NCI-H2107 treated with DMSO at 0.1 percent for 48 hours (cell line): ENCODE measurements around the gene KCNAB2.

Experiments
- DNase-seq: peaks from one replicate; lab custom pipeline; 2025; ENCODE audit not compliant: unreplicated experiment; lab: John Stamatoyannopoulos, UW

KCNAB2 gene

DNA sequence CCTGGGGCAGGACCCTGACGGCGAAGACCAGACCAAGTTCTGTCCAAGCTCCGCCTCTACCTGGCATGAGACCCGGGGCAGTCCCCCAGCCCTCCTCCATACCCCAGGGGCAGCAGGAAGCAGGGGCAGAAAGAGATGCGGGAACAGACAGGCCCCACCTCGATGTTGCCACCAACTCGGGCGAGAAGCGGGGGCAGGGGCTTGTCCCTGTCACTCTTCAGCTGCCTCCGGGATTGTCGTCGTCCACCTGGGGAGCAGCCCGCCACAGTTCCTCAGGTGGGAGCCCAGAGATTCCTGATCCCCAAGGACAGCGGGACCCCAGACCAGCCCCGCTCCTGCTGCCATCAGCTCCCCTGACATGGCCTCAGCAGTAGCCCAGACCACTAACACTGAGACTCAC, 79.7 kb downstream of the KCNAB2 start:
- DNase-seq = no peak

DNA sequence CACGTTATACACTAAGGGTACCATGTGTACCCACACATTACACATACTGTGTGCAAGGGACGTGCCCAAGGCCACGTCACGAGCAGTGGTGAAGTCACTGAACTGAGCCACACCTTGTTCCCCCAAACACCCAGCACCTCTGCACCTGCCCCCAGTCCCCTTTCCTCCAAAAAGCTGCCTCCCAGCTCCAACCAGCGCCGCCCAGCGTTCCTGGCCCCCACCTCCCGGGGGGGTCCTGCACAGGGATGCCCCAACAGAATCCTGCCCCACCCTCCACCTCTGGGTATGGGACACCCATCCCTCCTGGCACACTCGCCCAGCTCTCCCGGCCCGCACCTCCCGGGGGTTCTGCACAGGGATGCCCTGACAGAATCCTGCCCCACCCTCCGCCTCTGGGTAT, 80.3 kb downstream of the KCNAB2 start:
- no peak for DNase-seq

DNA sequence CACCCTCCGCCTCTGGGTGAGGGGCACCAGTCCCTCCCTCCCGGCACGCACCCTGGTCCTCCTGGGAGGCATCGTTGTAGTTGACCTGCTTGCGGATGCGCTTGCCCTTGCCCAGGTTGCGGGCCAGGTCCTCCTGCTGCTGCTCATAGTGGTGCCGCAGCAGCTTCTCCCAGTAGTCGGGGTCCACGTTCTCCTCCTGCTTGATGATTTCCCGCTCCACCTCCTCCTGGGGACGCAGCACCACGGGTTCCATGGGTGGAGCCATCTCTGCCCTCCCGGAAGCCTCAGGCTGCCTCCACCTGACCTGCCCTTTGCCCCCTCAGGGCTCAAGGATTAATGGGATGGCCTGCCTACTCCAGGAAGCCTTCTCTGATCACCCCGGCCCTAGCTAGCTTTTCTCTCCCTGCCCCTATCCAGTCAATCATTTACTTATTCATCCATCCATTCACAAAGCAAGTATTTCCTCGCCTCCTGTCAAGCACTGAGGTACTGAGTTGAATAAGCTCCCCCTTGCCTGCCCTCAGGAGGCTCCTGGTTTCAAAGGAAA, 80.9 kb downstream of the KCNAB2 start:
- DNase-seq = no peak

DNA sequence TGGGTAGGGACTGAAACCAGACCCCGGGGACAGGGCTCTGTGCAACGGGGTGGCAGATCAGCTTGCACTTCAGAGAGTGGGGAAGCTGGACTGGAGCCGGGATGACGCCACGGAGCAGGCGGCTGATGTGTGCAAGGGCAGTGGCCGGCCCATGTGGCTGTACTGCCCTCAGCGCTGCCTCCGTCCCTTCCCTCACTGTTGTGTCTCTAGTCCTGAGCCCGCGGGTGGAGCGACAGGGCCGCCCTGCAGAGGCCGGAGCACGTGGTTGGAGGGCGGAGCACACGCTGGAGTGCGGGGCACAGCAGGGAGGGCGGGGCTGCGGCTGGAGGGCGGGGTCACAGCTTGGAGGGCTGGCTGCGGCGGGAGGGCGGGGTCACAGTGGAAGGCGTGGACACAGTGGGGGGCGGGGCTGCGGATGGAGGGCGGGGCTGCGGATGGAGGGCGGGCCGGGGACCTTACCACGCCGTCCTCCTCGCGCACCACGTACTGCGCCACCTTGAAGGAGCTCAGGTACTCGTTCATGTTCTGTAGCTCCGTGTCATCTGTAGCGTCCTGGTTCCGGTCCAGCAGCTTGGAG, 82.0 kb downstream of the KCNAB2 start:
- DNase-seq = no peak

DNA sequence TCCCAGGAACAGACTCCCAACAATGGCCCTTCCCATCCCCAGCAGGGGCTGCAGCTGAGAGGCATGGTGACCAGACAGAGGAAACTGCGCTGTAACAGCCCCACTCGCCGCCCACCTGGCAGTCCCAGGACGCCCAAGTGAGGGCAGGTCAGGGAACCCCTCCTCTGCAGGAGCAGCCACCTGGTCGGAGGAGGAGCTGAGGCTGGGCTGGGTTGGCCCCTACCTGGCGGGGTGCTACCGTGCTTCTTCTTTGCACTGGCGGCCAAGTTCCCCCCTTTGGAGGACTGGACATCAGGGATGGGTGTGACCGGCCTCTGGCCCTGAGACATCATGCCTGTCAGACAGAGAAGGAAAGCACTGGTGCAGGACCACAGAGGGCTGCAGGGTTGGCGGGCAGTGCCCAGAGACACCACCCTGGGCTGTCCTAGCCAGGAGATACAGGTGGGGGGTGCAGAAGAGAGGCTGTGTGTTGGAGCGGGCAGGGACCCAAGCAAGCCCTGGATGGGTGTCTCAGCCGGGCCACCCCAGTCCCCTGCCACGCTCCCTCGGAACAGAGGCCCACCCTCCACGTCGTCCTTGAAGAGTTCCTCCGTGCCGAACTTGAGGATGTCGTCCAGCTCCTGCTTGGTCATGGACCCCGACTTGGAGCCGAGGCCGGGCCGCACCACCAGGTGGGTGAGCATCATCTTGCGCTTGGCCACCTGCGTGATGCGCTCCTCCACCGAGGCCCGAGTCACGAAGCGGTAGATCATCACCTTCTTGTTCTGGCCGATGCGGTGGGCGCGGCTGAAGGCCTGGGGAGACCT, 82.8 kb downstream of the KCNAB2 start:
- DNase-seq = no peak

GRCh38 chr1:6129313-6129712, 83.6 kb downstream of the KCNAB2 start:
- DNase-seq = no peak

DNA sequence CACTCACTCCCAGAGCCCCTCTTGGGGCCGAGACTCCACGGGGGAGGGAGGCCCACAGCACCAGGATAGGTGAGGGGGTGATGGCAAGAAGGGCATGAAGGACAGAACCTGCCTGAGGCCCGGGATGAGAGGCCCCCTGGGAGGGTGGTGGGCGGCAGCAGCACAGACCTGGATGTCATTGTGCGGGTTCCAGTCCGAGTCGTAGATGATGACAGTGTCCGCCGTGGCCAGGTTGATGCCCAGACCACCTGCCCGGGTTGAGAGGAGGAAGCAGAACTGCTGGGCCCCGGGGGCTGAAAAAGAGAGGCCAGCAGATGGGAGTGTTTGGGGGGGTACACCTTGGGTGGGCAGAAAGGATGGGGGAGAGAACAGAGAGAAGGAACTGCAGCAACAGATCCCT, 84.3 kb downstream of the KCNAB2 start:
- DNase-seq = no peak

- DNase-seq = no peak
These were observed 84.9 kb downstream of the KCNAB2 start for GRCh38 chr1:6130596-6130995.

DNA sequence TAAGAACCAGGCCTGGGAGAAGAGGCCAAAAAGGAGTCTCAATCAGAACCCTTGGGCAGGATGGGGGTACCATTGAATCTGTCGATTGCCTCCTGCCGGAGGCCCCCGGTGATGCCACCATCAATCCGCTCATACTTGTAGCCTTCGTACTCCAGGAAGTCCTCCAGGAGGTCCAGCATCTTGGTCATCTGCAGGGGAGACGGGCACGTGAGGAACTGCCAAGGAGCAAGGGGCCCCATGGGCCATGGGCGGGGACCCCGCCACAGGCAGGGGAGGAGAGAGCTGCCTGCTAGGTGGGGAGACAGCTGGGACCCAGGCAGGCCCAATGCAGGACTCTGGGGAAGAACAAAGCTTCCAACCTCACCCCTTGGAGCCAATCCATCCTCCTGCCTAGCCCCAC, 85.9 kb downstream of the KCNAB2 start:
- DNase-seq = no peak

DNA sequence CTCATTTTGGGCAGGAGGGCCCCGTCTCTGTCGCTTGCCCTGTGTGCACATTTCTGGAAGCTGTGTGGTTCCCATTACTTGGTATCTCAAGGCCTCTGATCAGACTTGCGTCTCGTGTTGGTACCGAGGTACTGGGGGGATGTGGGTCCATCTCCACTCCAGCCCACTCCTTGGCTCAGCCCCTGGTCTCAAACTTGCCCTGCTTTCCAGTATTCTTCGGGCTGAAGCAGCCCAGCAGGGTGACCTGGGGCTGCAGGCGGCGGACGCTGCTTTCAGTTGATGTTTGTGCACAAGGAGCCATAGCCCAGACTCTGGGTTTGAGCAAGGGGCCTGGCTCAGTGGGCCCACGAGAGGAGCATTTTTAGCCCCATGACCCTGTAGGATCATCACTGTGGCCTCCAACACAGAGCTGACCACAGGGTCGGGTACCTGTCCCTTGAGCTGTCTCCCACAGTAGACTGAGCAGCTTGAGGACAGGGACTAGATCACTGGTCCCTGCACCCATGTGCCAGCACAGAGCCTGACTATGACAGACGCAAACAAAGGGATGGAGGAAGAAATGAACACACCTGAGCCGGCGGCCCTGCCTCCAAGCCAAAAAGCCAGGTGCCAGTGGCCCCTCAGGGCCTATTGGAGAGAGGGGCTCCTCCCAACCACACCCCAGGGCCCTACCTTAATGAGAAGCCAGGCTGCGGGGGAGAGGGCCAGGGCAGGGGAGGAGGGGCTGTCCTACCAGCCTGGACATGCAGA, 87.6 kb downstream of the KCNAB2 start:
- no peak for DNase-seq

DNA sequence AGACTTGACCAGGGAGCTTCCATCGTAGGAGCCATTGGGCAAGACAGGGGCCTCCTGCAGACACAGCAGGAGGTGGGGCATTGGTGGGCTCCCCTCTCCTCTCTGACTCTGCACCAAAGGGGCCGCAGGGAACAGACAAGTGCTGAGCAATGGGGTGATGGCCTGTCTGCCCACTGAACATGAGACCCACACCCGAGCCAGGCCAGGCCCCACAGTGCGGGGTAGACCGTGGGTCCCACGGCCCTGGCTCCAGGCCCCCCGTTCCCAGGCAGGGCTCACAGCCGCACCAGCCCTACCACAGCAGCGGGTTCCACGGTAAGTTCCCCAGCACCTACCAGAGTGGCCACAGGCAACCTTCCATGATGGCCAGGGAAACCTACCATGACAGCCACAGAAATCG, 88.5 kb downstream of the KCNAB2 start:
- DNase-seq = no peak

- no peak for DNase-seq
These were observed 89.2 kb downstream of the KCNAB2 start for GRCh38 chr1:6134741-6135510.

- DNase-seq = no peak
These were observed 91.0 kb downstream of the KCNAB2 start for GRCh38 chr1:6136516-6137220.

- DNase-seq = no peak
These were observed 92.1 kb downstream of the KCNAB2 start for GRCh38 chr1:6137758-6138157.

- DNase-seq = no peak
These were observed 94.7 kb downstream of the KCNAB2 start for GRCh38 chr1:6140413-6140812.

DNA sequence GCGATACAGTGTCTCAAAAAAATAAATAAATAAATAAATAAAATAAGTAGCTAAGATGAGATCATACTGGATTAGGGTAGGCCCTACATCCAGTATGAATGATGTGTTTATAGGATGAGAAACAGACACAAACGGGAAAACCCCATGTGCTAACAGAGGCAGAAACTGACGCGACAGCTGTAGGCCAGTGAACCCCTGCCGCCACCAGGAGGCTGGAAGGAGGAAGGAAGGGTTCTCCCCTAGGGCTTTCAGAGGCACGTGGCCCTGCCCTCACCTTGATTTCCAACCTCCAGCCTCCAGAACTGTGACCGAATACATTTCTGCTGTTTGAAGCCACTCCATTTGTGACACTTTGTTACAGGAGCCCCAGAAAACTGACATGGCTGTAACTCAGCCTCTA, 95.9 kb downstream of the KCNAB2 start:
- DNase-seq = no peak

DNA sequence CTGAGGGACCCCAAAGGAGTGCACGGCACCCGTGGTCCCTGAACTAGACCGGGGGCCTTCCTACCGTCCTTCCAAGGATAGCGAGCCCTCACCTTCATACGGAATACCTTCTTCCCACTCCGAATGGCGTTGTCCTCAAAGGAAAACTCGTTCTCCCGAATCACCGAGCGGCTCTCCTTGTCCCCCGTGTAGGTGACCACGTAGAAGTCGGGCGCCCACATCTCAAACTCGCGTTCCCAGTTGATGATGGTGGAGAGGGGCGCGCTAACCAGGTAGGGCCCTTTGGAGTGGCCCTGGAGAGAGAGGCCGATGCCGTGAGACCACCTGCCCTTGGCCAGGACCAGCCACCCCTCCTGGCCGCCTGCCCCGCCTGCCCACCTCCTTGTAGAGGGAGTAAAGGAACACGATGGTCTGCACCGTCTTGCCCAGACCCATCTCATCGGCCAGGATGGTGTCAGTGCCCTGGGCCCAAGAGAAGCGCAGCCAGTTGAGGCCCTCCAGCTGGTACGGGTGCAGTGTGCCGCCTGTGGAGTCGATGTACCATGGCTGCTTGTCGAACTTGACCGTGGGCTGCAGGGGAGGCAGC, 96.4 kb downstream of the KCNAB2 start:
- DNase-seq = no peak

DNA sequence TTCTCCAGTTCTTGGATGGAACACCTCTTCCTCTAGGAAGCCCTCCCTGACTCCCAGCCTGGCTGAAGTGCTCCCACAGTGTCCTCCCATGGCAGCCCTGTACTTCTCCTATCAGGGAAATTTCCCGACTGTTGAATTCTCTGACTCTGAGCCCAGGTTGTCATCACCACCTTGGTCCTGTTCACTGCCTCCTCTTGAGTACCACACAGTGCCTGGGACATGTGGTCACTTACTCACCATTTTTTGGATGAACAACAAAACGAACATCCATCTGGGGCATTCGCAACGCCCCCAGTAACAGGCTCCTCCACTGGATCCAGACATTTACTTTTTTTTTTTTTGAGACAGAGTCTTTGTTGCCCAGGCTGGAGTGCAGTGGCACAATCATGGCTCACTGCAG, 97.0 kb downstream of the KCNAB2 start:
- DNase-seq = no peak

DNA sequence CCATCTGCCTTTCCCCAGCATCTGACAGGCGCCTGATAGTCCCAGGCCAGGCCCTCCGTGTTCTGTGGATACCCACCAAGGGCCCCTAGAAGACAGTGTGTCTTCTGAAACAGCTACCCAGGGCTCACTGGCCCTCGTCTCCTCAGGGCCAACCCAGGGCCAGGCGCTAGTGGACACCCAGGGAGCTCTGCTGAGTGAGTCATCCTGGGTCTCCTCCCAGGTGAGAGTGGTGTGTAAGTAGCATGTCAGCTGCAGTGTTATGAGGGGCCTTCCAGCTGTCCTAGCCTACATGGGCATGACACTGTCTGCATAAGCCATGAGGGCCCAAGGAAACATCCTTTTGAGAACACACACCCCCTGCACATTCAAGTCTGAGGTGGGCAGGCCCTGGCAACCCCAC, 97.7 kb downstream of the KCNAB2 start:
- DNase-seq = no peak

- no peak for DNase-seq
These were observed 98.5 kb downstream of the KCNAB2 start for GRCh38 chr1:6144175-6144574.
